HG02852 (cell line): Measurements from ENCODE around the gene RGS9.
"Not testable (repeated sequence)": the region's sequence is repeated elsewhere in the genome, so short reads cannot be mapped to it uniquely, and the experiment has no call there.

Experiments
- ATAC-seq: cut with Tn5 transposase; IDR thresholded peaks from one replicate; pipeline ENCODE4 v1.9.1; 2021; ENCODE audit warnings: mild to moderate bottlenecking, moderate library complexity; ENCODE audit not compliant: unreplicated experiment

The RGS9 gene

DNA sequence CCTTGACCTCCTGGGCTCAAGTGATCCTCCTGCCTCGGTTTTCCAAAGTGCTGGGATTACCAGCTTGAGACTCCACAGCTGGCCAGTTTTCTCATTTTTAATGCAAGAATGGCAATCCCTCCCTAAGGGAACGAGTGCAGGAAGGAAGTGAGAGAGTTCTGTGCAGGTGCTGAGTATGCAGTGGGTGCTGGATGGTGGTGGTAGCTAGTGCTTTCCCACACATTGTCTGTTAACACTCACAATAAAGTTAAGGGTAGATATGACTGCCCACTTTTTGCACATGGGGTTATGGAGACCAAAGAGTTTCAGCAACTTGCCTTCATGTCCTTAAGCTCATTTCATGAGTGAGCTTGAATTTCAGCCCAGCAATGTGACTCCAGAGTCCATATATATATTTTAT, 18.5 kb downstream of the RGS9 start:
- ATAC-seq: peak; percentile 55

DNA sequence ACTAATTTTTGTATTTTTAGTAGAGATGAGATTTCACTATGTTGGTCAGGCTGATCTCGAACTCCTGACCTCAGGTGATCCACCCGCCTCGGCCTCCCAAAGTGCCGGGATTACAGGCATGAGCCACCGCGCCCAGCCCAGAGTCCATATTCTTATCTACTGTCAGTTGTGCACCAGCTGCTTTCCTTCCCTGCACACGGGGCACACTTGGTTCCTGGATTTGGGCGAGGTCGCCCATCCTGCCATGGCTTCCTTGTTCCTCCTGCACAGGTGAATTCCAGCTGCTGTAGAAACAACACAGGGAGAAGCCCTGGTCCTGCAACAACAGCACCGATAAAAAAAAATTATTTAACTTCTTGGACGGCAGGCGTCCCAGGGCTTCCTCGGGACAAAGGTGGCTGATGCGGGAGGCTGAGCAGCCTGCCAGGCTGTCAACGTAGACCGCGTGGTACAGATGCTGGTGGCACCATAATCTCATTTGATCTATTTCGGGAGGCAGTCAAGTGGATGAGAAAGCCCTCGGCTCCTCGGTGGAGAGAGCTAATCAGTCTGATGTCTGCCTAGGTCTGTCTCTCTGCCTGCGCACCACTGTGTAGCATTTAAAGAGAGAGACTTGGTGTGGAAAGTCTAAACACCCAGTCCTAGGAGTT, 19.1 kb downstream of the RGS9 start:
- ATAC-seq: no peak

DNA sequence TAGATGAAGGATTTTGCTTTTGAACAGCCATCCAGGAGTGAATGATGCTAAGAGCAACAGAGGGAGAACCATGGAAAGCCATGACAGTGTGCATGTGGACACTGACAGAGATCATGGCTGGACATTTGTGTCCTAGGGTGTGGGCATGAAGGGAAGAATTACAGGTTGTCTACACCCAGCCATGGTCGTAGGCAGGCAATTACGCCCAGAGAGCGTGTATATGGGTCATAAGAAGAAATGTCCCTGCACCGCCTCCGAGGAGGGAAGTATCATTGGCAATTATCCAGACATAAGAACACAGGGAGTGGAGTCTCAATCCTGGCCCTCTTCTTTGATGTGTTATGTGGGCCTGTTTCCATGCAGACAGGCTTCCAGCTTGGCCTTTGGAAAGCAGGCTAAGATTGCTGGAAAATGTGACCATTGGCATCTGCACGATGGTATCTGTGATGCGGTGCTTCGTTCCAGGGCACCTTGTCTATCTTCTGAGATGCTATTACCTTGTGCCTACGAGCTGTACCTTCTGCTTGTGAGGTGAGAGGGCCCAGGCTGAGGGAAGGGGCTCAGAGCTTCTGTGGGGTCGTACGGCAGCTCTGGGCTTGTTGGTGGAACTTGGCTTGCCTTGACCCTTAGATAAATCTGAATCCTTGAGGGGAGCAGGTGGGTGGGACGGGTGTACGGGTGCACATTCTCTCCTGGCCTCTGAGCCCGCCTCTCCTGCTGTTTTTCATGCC, 19.8 kb downstream of the RGS9 start:
- ATAC-seq: no peak

DNA sequence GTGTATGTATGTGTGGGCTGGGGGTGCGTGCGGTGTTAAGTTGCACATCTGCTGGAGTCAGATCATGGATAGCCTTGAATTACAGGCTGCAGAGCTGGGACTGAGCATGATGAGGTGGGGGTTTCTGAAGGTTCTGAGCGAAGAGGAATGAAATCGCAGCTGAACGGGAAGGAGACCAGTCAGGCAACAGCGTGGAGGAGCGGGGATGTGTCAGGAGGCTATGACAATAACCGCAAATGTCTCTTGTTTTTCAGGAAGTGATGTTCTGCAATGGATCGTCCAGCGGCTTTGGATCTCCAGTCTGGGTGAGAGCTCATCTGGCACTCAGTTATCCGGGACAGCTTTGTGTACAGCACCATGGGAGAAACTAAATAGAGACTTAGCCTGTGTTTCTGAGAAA, 20.9 kb downstream of the RGS9 start:
- no peak for ATAC-seq

DNA sequence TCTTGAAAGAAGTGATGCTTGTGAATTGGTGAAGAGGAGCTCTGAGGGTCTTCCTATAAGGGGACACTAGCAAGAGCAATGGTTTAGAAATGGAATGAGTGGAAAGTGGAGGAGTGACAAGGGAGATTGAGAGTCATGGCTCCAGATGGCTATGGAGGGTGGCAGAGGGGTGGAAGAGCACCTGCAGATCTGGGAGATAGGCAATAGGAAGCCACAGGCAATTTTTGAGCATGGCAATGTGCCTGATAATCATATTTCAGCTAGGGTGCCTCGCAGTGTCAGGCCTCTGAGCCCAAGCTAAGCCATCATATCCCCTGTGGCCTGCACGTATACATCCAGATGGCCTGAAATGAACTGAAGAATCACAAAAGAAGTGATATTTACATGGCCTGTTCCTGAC, 21.5 kb downstream of the RGS9 start:
- no peak for ATAC-seq

DNA sequence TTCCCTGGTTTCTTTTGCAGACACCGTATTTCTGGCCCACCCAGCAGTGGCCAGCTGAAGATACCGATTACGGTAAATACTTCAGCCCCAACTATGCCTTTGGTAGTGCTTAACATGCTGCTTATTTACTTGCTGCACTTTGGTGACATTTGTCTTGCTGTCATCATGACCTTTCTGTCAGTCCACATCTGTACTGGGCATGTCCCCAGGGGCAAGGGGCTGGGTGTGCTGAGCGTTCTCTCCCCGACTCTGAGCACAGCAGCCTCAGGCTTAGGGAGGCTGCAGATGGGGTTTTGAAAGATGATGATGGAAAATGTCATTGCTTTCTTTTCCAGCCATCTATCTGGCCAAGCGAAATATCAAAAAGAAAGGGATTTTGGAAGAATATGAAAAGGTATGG, 23.3 kb downstream of the RGS9 start:
- no peak for ATAC-seq

DNA sequence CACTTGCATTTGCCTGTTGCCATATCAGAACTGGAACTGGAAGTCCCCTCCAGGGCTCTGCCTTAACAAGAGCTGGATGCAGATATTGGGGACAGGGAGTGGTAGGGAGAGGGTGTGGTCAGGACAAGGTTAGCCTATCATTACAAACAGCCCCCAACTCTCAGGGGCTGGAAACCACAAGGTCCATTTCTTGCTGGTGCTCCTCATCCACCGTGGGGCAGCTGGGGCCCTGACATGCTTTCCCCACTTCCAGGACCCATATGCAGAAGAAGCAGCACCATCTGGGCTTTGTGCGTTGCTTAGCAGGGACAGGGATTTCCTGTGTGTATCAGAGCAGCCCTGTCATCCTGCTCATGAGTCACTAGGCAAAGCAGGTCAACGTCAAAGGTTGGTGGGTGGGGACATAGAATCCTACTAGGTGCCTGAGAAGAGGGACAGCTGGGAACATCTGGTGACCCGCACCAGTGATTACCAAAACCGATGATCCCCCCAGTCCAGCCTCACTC, 26.9 kb downstream of the RGS9 start:
- ATAC-seq: peak; percentile 99

DNA sequence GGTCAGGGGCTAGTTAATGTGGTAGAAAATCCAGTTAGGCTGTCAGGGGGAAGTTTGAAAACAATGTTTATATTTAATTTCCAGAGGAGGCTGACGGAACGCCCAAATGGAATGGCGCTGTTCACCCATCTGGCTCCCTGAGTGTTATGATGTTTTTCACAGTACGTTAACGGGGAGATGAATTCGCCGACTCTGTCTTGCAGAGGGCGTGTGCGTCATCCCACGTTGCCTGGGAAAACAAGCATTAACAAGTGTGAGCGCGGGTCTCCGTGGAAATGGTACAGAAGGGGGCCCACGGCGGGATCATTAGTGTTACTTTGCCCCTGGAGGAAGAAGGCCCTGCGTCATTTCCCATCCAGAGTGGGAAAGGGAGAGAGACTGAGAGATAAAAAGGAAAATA, 29.6 kb downstream of the RGS9 start:
- ATAC-seq: no peak

DNA sequence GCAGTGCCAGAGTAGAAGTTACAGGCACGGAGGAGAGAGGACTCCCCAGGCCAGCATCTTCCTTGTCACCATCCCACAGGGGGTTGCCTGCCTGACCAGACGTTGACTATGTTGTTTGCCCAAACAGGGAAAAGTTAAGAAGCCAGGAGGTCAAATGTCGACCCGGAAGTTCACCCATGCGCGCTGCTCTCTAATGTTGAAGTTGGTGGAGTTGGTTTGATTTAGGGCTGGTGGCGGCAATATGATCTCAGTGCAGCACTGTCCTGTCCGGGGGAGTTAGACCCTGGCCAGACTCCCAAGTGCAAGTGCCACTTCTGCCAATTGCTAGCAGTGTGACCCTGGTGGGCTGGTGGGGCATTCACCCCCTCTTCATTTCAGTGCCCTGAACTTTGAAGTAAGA, 30.4 kb downstream of the RGS9 start:
- ATAC-seq: no peak

DNA sequence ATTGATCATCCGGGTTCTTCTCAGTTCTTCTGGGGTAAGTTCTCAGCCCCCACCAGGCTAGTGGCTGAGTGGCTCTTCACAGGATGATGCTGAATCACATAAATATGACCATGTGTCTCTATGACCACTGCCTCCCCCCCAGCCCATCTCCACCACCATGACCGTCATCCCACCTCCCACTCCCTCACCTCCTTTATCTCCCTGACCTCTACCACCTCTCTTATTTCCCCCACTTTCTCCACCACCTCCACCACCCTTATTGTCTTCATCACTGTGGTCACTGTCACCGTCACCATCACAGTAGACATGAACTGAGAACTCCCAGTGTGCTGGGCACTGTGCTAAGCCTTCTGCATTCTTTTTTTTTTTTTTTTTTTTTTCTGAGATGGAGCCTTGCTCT, 32.5 kb downstream of the RGS9 start:
- no peak for ATAC-seq

DNA sequence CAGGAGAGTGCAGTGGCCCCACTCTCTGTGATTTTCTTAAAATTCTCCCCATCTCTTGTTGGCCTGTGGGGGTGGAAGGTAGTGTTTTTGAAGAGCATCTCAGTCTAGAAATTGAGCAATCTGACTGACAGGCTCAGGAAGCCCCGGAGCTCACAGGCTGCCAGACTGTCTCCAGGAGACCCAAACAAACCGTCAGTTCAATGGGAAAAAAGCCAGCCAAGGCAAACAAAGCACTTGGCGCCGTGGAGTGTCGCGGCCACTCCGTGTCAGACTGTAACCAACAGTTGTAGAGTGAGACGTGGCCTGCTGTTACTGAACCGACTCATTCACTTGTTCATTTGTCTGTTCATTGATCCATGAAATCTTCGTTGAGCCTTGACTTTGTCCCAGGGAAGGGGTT, 33.7 kb downstream of the RGS9 start:
- no peak for ATAC-seq

DNA sequence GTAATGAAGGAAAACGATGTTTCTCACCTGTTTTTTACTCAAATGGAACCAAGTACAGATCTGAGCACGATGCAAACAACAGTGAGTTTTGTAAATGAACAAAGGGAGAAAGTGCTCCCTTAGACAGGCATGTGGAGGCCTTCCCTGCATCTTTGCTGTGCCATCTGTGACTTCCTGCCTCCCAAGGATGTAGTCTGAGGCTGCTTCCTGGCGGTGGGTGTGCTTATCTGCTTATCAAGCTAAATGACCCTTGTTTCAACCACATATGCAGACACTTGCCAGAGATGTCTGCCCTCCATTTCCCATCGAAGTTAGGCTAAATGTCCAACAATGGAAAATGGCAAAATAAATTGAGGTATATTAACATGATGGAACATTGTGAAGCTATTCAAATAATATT, 34.6 kb downstream of the RGS9 start:
- no peak for ATAC-seq

DNA sequence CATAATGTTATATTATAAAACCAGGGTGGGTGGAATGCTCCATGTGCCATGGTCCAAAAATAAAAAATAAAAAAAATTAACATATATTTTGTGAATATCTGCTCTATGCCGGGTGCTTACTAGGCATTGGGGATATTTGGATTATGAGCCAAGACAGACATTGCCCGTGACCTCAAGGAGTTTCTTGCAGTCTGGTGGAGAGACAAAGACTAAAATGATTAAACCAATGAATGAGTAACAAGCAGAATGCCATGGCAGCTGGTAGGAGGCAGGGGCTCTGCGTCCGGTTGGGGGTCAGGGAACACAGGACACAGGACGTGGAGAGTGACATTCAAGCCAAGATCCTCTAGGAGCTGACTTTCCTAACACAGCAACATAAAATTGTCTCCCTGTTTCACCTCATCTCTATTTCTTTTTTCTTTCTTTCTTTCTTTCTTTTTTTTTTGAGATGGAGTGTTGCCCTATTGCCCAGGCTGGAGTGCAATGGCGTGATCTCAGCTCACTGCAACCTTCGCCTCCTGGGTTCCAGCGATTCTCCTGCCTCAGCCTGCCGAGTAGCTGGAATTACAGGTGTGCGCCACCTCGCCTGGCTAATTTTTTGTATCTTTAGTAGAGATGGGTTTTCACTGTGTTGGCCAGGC, 35.4 kb downstream of the RGS9 start:
- ATAC-seq: no peak

DNA sequence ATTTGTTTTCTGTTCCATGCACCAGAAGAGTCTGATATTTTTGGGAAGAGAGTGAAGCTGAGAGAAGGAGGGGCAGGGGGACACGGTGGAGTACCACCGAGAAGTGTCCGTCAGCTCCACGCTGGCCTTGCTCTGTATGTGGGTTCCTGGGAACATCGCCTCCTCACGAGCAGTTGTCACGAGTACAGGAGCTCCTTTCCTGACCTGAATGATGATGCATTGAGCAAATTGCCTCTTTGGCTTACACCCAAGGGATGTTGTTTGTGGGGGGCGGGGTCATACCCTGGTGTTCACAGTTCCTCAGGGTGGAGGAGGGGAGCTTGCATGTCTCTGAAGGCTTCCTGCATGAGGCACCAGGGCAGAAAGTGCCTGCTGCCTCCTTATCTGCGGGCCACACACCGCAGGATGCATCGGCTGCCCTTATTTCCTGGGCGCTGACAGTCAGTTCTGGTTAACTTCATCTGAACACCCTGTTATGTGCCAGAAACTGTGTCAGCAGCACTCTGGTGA, 36.2 kb downstream of the RGS9 start:
- ATAC-seq: no peak

DNA sequence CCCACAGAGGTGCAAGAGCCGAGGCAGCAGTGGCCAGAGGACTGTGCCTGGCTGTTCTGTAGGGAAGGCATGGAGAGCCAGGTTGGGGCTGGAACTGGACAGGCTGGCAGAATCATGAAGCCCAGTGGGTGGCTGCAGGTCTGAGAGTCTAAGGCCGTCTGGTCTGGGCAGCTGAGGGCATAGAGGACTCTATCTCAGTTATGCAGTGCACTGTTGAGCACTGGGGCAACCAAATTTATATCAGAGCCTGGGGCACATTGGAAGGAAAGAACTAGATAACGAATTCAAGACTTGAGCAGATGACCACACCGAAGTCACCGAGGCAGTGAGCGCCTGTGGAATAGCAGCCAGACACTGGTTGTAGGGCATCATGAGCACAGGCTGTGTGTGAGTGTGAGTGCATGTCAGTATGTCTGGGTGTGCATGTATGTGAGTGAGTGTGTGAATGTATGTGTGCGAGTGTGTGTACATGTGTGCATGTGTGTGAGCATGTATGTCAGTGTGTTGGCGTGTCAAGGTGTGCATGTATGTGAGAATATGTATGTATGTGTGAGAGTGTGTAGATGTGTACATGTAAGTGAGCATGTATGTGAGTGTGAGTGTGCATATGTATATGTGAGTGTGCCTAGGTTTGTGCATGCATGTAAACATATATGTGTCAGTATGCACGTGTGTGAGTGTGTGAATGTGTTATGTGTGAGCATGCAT, 37.0 kb downstream of the RGS9 start:
- ATAC-seq: no peak

DNA sequence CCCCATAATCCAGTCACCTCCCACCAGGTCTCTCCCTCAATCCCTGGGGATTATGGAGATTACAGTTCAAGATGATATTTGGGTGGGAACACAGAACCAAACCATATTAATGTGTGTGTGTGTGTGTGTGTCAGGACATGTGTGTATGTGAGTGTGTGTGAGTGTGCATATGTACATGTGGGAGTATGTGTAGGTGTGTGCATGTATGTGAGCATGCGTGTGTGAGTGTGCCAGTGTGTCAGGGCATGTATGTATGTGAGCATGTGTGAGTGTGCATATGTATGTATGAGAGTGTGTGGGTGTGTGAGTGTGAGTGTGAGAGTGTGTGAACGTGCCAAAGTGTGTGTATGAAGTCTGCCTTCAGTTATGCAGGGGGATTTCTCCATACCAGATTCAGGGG, 37.8 kb downstream of the RGS9 start:
- ATAC-seq: no peak

DNA sequence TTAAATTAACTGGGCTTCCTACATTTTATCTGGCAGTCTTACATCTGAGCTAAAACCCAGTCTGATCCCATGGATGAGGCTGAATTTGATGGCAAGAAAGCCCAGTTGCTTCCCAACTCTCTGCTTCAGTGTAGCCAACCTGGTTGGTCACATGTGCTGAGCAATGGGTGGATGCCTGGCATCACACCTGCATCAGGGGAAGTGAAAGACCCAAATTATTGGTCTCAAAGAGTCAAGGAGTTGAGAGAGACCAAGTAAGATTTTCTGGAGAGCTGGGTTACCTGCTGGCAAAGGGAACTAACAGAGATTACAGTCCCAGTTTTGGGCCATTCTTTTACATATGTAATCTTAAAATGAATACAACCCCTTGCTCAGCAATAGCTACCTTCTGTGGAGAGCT, 38.8 kb downstream of the RGS9 start:
- no peak for ATAC-seq

DNA sequence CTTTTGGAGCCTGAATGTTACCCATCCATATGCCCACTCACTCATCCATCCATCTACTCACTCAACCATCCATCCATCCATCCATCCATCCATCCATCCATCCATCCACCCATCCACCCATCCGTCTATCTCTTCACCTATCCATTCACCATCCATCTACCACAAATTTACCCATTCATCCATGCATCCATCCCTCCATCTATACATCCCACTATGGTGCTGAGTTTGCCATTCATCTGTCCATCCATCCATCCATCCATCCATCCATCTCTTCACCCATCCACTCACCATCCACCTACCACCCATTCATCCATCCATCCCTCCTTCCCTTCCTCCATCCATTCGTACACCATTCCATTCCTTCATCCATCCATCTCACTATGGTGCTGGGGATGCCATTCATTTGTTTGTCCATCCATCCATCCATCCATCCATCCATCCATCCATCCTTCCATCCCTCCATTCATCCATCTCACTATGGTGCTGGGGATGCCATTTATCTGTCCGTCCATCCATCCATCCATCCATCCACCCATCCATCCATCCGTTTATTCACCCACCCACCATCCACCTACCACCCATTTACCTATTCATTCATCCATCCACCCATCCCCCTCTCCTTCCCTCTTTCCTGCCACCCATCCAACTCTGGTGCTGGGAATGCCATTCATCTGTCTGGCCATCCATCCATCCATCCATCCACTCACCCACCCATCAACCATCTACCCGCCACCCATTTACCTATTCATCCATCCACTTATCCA, 39.7 kb downstream of the RGS9 start:
- no peak for ATAC-seq

DNA sequence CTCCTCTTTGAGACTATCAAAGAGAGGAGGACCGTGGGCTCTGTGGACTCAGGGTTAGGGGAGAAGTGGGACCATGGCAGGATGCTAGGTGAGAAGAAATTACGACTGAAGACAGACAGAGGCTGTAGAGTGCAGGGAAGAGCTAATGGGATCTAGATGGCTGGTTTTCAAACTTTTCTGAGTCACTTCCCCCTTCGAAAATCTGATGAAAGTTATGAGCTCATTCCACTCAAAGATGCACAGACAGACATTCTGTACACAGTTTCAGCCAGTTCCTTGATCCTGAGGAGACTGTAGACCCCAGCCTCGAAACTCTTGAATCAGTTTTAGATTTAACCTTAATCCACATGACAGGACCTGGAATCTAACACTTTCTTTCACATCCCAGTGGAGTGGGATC, 40.7 kb downstream of the RGS9 start:
- no peak for ATAC-seq

DNA sequence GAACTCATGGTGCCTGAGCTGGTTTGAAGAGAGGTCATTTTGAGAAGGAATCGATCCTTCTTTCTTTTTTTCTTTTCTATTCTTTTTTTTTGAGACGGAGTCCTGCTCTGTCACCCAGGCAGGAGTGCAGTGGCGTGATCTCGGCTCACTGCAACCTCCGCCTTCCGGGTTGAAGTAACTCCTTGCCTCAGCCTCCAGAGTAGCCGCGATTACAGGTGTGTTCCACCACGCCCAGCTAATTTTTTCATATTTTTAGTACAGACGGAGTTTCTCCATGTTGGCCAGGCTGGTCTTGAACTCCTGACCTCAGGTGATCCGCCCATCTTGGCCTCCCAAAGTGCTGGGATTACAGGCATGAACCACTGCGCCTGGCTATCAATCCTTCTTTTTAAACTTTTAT, 43.1 kb downstream of the RGS9 start:
- not testable (repeated sequence) for ATAC-seq
